HepG2 (cell line): Measurements from ENCODE around the gene SIVA1. TPM values are rescaled to one million over a fixed set of nuclear protein-coding genes. Genes with fewer than 3 reads are reported as not detected.

Experiments
- AFF4 ChIP-seq: sonication (generic); formaldehyde crosslinking; IDR thresholded peaks from 2 replicates; pipeline ENCODE4 v1.4.0; 2020; ENCODE audit warnings: missing genetic modification reagents
- DMAP1 ChIP-seq: IDR thresholded peaks from 2 replicates; pipeline ENCODE4 v1.6.1; 2016
- ELK4 ChIP-seq: sonication (generic); formaldehyde crosslinking; IDR thresholded peaks from 2 replicates; pipeline ENCODE4 v1.9.0; 2021; ENCODE audit warnings: missing genetic modification reagents, borderline replicate concordance
- GTF3A ChIP-seq: sonication (generic); formaldehyde crosslinking; conservative IDR thresholded peaks from 2 replicates; pipeline ENCODE4 v1.4.0; 2020; ENCODE audit warnings: mild to moderate bottlenecking, missing genetic modification reagents
- IRX3 ChIP-seq: sonication (generic); formaldehyde crosslinking; IDR thresholded peaks from 2 replicates; pipeline ENCODE4 v1.8.1; 2023; ENCODE audit warnings: mild to moderate bottlenecking, low read depth, missing genetic modification reagents, borderline replicate concordance
- NFYC ChIP-seq: IDR thresholded peaks from 2 replicates; pipeline ENCODE4 v1.6.1; 2016; ENCODE audit warnings: missing genetic modification reagents, missing compliant biosample characterization
- NPAS2 ChIP-seq: sonication (generic); formaldehyde crosslinking; IDR thresholded peaks from 2 replicates; pipeline ENCODE4 v1.8.0; 2022; ENCODE audit warnings: mild to moderate bottlenecking, missing genetic modification reagents, borderline replicate concordance
- RBM22 ChIP-seq: fragments of 200-400 bp; formaldehyde crosslinking; optimal IDR thresholded peaks from 2 replicates; pipeline ENCODE3; 2017; ENCODE audit warnings: mild to moderate bottlenecking, low read length, moderate library complexity
- RERE ChIP-seq: IDR thresholded peaks from 2 replicates; pipeline ENCODE4 v1.6.1; 2016; ENCODE audit warnings: low read depth, missing genetic modification reagents, missing compliant biosample characterization
- ZBTB4 ChIP-seq: sonication (generic); formaldehyde crosslinking; IDR thresholded peaks from 2 replicates; pipeline ENCODE4 v1.4.0; 2020; ENCODE audit warnings: missing genetic modification reagents, mild to moderate bottlenecking, borderline replicate concordance
- ZNF234 ChIP-seq: sonication (generic); formaldehyde crosslinking; conservative IDR thresholded peaks from 2 replicates; pipeline ENCODE4 v1.5.1; 2020; ENCODE audit warnings: mild to moderate bottlenecking, missing genetic modification reagents
- polyA plus RNA-seq, 8 experiments: library from polyadenylated mRNA; depleted of rRNA in 3 of 8; stranded (reverse) in 7 of 8; unstranded in 1 of 8; fragments of >200 nt; fragmentation: Illumina TruSeq in 4 of 8; extraction: Trizol in 4 of 8; gene quantifications; 2 replicates each; pipeline versions ENCODE4 v1.2.1 to v1.2.3, GENCODE V29; 2011 to 2016; ENCODE audit warnings: low read depth in 4 of 8, missing spikeins in 1 of 8, mixed read lengths in 1 of 8; ENCODE audit not compliant: insufficient read depth in 1 of 8
- total RNA-seq, 5 experiments: library from RNA; depleted of rRNA; stranded (reverse); fragments of >200 nt; fragmentation: Illumina TruSeq; extraction: Trizol; gene quantifications; 2 replicates each; pipeline ENCODE4 v1.2.3, GENCODE V29; 2016; ENCODE audit warnings: low read depth in 1 of 5
- TF ChIP-seq, protein P1 (sequence below): sonication (generic); formaldehyde crosslinking; IDR thresholded peaks from 2 replicates; pipeline ENCODE4 v1.4.0; 2020; ENCODE audit warnings: missing genetic modification reagents, low read depth, mild to moderate bottlenecking, borderline replicate concordance

Gene SIVA1
- total and polyA plus RNA-seq, 2 of the 13 experiments (the other 11 are each of a cell fraction or from before 2014, with no cell fraction given) = 123 to 186 TPM

GRCh38 chr14:104768437-104769323 is 15.7 kb downstream of the SIVA1 start (continued):
- TF ChIP-seq, protein P1, sequence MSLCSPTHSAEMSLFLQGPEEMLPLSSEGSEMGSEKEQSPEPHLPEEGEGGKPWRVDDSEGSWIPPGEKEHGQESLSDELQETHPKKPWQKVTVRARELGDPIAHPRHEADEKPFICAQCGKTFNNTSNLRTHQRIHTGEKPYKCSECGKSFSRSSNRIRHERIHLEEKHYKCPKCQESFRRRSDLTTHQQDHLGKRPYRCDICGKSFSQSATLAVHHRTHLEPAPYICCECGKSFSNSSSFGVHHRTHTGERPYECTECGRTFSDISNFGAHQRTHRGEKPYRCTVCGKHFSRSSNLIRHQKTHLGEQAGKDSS (CRISPR knock-in tag) = peak; percentile 83; the same call in 1 of the 2 replicates
- TF ChIP-seq NPAS2 (no peak), DMAP1 (CRISPR knock-in tag) (peak; percentile 88), IRX3 (CRISPR knock-in tag) (0 out of 2 replicates have a peak, but pooled peaks have one; percentile 71), GTF3A (CRISPR knock-in tag) (no peak), RBM22 (peak; percentile 85), ZNF234 (CRISPR knock-in tag) (no peak), ZBTB4 (no peak), RERE (CRISPR knock-in tag) (no peak), NFYC (CRISPR knock-in tag) (no peak), ELK4 (CRISPR knock-in tag) (no peak), AFF4 (CRISPR knock-in tag) (no peak)
